Measurements from ENCODE around the gene TTLL9.

GRCh38 chr20:31842471-31843157, 27.8 kb upstream of the TTLL9 start:
- TF ChIP-seq POLR2AphosphoS5 (IDR thresholded peaks at IDR 0.05; ENCODE audit: low read depth, low read length) (no peak), POLR2A (IDR thresholded peaks at IDR 0.05; ENCODE audit: low read depth, low read length) (no peak)
